Gastrocnemius medialis (tissue), 4 donors: Measurements from ENCODE around the gene DOCK7. TPM values are rescaled to one million over a fixed set of nuclear protein-coding genes. Genes with fewer than 3 reads are reported as not detected.

Experiments used
- ATAC-seq, 2 donors: fragments of 150-250 bp; one replicate each; pipeline ENCODE4 v1.9.1; 2016
- DNase-seq, 2 donors: peaks; one replicate each; pipeline ENCODE4 v3.0.0-alpha.2; 2019
- H3K27ac ChIP-seq, 4 donors: fragments of 200-600 bp; sonication (generic); 1 replicate in 1 of 4; 2 replicates in 3 of 4; pipeline ENCODE4 v1.5.1; 2016 to 2018; ENCODE audit warnings: mild to moderate bottlenecking in 2 of 4, moderate library complexity in 1 of 4
- H3K27me3 ChIP-seq, 3 donors: fragments of 200-600 bp; sonication (generic) in 2 of 3; 1 replicate in 1 of 3; 2 replicates in 2 of 3; pipeline versions ENCODE4 v1.5.1 to v1.6.0; 2016 to 2019; ENCODE audit warnings: mild to moderate bottlenecking in 1 of 3, moderate library complexity in 1 of 3
- H3K36me3 ChIP-seq, 2 donors: fragments of 200-600 bp; sonication (generic) in 1 of 2; one replicate each; pipeline ENCODE4 v1.5.1; 2017 to 2018
- H3K4me1 ChIP-seq, 2 donors: fragments of 200-600 bp; sonication (generic) in 1 of 2; one replicate each; pipeline ENCODE4 v1.5.1; 2016 to 2017; ENCODE audit warnings: mild to moderate bottlenecking in 2 of 2
- H3K4me3 ChIP-seq, 4 donors: fragments of 200-600 bp; sonication (generic) in 3 of 4; 1 replicate in 1 of 4; 2 replicates in 3 of 4; pipeline ENCODE4 v1.5.1; 2016 to 2019; ENCODE audit warnings: mild to moderate bottlenecking in 2 of 4
- H3K9me3 ChIP-seq, 3 donors: fragments of 200-600 bp; sonication (generic) in 2 of 3; 1 replicate in 1 of 3; 2 replicates in 2 of 3; pipeline ENCODE4 v1.5.1; 2016 to 2019
- POLR2A ChIP-seq, 2 donors: fragments of 450-650 bp; IDR thresholded peaks; one replicate each; pipeline ENCODE4 v1.6.1; 2017; ENCODE audit warnings: antibody characterized with exemption in 2 of 2, mild to moderate bottlenecking in 2 of 2, moderate library complexity in 2 of 2
- in situ Hi-C, 4 donors: fragments of 200-750 bp; cut with MboI; loops; one replicate each; pipeline versions ENCODE4 v1.15.0 to v1.8.0; 2017; ENCODE audit warnings: low sequenced_read_pairs in 4 of 4
- intact Hi-C: fragments of 100-400 bp; cut with DNase I; formaldehyde crosslinking; loops from one replicate; pipeline ENCODE4 v1.15.1; 2023; ENCODE audit warnings: low total_unique reads
- total RNA-seq, 4 donors: library from RNA; depleted of rRNA; stranded (reverse); fragments of >200 nt; gene quantifications; one replicate each; pipeline versions ENCODE4 v1.1.0 to v1.2.3, GENCODE V29; 2016
- TF ChIP-seq, protein P1 (sequence below), 5 experiments: fragments of 450-650 bp in 3 of 5; fragments of 200-600 bp in 2 of 5; sonication (generic) in 2 of 5; IDR thresholded peaks in 4 of 5; conservative IDR thresholded peaks in 1 of 5; 1 replicate in 4 of 5; 2 replicates in 1 of 5; pipeline ENCODE4 v1.5.1; 2016 to 2019; ENCODE audit warnings: antibody characterized with exemption in 5 of 5, mild to moderate bottlenecking in 3 of 5, moderate library complexity in 3 of 5

Gene DOCK7
- total RNA-seq, 4 donors from 2014 or later, result 7.9 to 14.7 (median 10.9) TPM

DNA sequence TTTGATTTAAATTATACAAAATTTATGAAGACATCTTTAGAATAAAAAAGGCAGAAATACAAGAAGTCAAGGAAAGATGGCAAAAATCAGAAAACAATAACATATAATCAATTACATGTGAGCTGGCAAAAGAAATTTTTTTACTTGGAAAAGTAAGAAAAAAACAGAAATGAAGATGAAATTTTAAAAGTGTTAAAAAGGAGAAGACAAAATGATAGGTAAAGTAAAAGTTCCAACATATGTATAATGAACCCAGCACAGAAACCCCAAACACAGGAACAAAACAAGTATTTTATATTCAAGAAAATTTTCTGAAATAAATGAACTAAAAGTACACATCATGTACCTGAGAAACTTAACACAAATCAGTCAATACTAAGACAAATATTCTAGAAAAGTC is 188.0 kb downstream of the DOCK7 start:
- DNase-seq, result no peak
- in situ Hi-C loops (no loop called here), intact Hi-C loops (no loop called here)
- H3K4me3 ChIP-seq, result no peak overlapping the region
- no peaks in the 10 kb centered on the region for H3K9me3 ChIP-seq
- no peaks in the 10 kb centered on the region for H3K4me1 ChIP-seq
- H3K36me3 ChIP-seq, result peaks cover 0 to 3% of the 10 kb centered on the region in 2 donors
- ATAC-seq, result no peak
- H3K27me3 ChIP-seq, result no peaks in the 10 kb centered on the region
- H3K27ac ChIP-seq, result no peak overlapping the region
- TF ChIP-seq POLR2A (IDR thresholded peaks at IDR 0.05), result no peak
- TF ChIP-seq, protein P1, sequence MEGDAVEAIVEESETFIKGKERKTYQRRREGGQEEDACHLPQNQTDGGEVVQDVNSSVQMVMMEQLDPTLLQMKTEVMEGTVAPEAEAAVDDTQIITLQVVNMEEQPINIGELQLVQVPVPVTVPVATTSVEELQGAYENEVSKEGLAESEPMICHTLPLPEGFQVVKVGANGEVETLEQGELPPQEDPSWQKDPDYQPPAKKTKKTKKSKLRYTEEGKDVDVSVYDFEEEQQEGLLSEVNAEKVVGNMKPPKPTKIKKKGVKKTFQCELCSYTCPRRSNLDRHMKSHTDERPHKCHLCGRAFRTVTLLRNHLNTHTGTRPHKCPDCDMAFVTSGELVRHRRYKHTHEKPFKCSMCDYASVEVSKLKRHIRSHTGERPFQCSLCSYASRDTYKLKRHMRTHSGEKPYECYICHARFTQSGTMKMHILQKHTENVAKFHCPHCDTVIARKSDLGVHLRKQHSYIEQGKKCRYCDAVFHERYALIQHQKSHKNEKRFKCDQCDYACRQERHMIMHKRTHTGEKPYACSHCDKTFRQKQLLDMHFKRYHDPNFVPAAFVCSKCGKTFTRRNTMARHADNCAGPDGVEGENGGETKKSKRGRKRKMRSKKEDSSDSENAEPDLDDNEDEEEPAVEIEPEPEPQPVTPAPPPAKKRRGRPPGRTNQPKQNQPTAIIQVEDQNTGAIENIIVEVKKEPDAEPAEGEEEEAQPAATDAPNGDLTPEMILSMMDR (IDR thresholded peaks at IDR 0.05 in 4 of 5, conservative IDR thresholded peaks at IDR 0.05 in 1 of 5), result no peak

DNA sequence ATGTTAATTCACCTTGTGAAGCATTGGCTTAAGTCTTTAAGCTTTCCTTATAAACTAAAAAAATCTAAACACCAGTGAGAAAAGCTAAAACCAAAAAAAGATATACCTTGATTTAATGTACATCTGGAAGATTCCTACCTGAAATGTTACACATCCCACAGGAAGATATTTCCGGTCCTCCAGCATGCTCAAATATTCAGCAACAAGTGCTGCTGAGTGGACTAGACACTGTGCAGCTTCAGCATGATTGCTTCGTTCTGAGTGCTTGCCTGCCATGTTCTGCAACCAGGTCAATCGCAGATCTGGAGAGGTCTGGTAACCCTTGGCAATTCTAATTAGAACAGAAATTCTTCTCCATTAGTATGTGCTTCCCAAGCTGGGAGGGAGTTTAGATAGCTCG is 194.0 kb downstream of the DOCK7 start:
- intact Hi-C loops, result no loop called here
- no peaks in the 10 kb centered on the region for H3K27me3 ChIP-seq
- ATAC-seq, result no peak
- in situ Hi-C loops, result no loop called here
- no peak for TF ChIP-seq POLR2A (IDR thresholded peaks at IDR 0.05)
- TF ChIP-seq, protein P1 (IDR thresholded peaks at IDR 0.05 in 4 of 5, conservative IDR thresholded peaks at IDR 0.05 in 1 of 5), result no peak
- peaks cover 0 to 12% of the 10 kb centered on the region in 2 donors for H3K36me3 ChIP-seq
- no peak for DNase-seq
- H3K4me1 ChIP-seq, result no peaks in the 10 kb centered on the region
- H3K27ac ChIP-seq, result no peak overlapping the region
- no peaks in the 10 kb centered on the region for H3K9me3 ChIP-seq
- no peak overlapping the region for H3K4me3 ChIP-seq

DNA sequence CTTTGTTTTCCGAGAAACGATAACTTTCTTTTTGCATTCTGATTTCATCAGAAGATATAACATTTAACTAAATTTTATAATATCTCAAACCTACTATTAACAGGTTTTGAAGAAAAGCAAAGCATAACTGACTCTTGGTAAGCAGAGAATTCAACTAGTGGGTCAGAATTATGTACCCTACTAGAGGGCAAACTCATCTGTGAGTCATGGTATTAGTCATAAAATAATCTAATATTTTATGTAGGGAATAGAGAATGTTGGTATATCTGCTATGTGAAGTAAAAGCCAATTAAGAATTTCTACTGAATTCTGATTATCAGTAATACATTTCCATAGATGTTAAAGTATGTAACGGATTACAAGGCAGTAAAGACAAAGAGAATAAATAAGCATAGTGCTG is 194.5 kb downstream of the DOCK7 start:
- Histone ChIP-seq H3K4me3 (no peak overlapping the region), H3K27me3 (no peaks in the 10 kb centered on the region), H3K36me3 (peaks cover 0 to 12% of the 10 kb centered on the region in 2 donors), H3K27ac (no peak overlapping the region), H3K4me1 (no peaks in the 10 kb centered on the region), H3K9me3 (no peaks in the 10 kb centered on the region)
- DNase-seq, result no peak
- in situ Hi-C loops, result no loop called here
- TF ChIP-seq, protein P1 (IDR thresholded peaks at IDR 0.05 in 4 of 5, conservative IDR thresholded peaks at IDR 0.05 in 1 of 5), result no peak
- no peak for TF ChIP-seq POLR2A (IDR thresholded peaks at IDR 0.05)
- intact Hi-C loops, result no loop called here
- no peak for ATAC-seq

DNA sequence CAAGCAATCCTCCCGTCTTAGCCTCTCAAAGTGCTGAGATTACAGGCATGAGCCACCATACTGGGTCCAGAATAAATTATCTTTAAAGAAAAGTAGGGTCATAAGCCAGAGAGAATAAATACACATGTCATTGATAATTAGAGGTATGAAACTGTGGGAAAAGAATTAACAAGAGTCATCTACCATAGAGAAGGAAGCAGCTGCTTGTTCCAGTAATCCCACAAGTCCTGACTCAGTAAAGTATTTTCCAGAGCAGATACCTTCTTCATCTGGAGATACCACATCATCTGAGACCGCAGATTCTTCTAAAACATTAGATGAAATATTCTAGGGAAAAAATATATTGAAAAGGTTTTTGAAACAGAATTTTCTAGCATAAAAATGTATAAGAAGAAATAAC is 195.7 kb downstream of the DOCK7 start:
- in situ Hi-C loops, result no loop called here
- ATAC-seq (no peak), DNase-seq (no peak)
- no peak for TF ChIP-seq POLR2A (IDR thresholded peaks at IDR 0.05)
- no peaks in the 10 kb centered on the region for H3K9me3 ChIP-seq
- no peaks in the 10 kb centered on the region for H3K4me1 ChIP-seq
- H3K27me3 ChIP-seq, result no peaks in the 10 kb centered on the region
- no peak overlapping the region for H3K4me3 ChIP-seq
- intact Hi-C loops, result no loop called here
- H3K27ac ChIP-seq, result no peak overlapping the region
- peaks cover 0 to 12% of the 10 kb centered on the region in 2 donors for H3K36me3 ChIP-seq

DNA sequence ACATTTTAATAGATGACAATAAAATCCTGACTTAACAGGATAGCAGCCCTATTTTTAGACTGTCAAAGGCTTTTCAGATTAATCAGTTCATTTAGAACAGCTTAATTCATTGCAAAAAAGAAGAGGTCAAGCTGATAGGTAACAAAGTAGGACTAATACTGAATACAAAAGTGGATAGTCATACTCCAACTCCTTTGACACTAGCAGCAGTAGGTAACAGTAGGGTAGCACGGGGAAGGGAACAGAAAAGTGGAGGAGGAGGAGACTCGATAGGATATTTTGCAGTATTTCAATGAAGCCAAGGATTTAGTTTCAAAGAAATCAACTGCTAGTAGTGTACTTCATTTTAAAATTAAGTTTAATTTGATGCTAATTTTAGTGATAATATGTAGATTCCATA is 200.2 kb downstream of the DOCK7 start:
- H3K4me1 ChIP-seq, result no peaks in the 10 kb centered on the region
- in situ Hi-C loops, result no loop called here
- no peaks in the 10 kb centered on the region for H3K9me3 ChIP-seq
- H3K4me3 ChIP-seq, result no peak overlapping the region
- H3K27me3 ChIP-seq, result no peaks in the 10 kb centered on the region
- TF ChIP-seq POLR2A (IDR thresholded peaks at IDR 0.05), result no peak
- TF ChIP-seq, protein P1 (IDR thresholded peaks at IDR 0.05 in 4 of 5, conservative IDR thresholded peaks at IDR 0.05 in 1 of 5), result no peak
- intact Hi-C loops, result no loop called here
- no peak for DNase-seq
- peaks cover 0 to 12% of the 10 kb centered on the region in 2 donors for H3K36me3 ChIP-seq
- ATAC-seq, result no peak
- no peak overlapping the region for H3K27ac ChIP-seq
